ENCODE data around the gene ITGB1BP1.

The ITGB1BP1 gene

DNA sequence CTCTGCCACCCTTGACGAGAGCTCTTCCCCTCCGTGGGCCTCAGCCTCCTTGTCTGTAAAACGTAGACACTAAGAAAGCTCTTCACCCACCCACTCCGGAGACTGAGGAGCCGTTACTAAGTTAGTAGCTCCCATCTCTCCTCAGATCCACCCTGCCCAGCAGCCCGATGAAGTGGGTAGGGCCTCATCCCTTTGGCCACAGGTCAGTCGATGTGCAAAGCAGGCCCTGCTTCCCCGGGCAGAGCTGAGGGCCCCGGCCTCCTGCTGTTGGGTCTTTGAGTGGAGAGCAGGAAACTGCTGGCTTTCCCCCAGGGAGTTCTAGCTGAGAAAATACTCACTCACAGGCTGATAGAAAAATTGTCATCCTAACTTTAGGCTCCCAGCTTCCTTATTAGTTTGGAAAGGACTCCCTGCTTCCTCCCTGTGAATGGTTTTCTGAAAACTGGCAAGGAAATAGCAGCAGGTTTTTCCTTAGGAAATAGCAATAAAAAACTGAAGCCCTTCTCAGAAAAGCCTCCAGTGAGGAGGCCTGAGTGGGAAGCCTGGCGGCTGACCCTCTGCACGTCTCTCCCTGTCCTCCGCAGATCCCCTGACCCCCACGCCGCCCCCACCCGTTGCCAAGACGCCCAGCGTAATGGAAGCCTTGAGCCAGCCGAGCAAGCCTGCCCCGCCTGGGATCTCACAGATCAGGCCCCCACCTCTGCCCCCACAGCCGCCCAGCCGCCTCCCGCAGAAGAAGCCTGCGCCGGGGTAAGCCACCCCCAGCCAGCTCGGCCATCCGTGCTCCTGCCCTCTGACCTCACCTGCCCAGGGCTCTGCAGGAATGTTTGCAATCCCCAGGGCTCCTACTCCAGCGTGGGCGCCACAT, 30.2 kb downstream of the ITGB1BP1 start:
- TF ChIP-seq, protein P1, sequence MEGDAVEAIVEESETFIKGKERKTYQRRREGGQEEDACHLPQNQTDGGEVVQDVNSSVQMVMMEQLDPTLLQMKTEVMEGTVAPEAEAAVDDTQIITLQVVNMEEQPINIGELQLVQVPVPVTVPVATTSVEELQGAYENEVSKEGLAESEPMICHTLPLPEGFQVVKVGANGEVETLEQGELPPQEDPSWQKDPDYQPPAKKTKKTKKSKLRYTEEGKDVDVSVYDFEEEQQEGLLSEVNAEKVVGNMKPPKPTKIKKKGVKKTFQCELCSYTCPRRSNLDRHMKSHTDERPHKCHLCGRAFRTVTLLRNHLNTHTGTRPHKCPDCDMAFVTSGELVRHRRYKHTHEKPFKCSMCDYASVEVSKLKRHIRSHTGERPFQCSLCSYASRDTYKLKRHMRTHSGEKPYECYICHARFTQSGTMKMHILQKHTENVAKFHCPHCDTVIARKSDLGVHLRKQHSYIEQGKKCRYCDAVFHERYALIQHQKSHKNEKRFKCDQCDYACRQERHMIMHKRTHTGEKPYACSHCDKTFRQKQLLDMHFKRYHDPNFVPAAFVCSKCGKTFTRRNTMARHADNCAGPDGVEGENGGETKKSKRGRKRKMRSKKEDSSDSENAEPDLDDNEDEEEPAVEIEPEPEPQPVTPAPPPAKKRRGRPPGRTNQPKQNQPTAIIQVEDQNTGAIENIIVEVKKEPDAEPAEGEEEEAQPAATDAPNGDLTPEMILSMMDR (IDR thresholded peaks at IDR 0.05), result no peak
- H3K36me3 ChIP-seq (ENCODE audit: control insufficient read depth, insufficient read depth, low read length), result no peaks in the 10 kb centered on the region
- H3K4me2 ChIP-seq (ENCODE audit: low read length), result no peak overlapping the region
- no peaks in the 10 kb centered on the region for H3K9me3 ChIP-seq (ENCODE audit: control insufficient read depth, low read length)
- H3K27ac ChIP-seq, result peak overlapping the region; percentile 29
- no peaks in the 10 kb centered on the region for H3K79me2 ChIP-seq
- H3K9ac ChIP-seq, result no peak overlapping the region
- no peak overlapping the region for H2AFZ ChIP-seq
- H3K4me1 ChIP-seq, result no peaks in the 10 kb centered on the region
- no peak overlapping the region for H3K4me3 ChIP-seq (ENCODE audit: low read depth, low read length)
- H3K27me3 ChIP-seq (ENCODE audit: control insufficient read depth, insufficient read depth, low read length), result no peaks in the 10 kb centered on the region

DNA sequence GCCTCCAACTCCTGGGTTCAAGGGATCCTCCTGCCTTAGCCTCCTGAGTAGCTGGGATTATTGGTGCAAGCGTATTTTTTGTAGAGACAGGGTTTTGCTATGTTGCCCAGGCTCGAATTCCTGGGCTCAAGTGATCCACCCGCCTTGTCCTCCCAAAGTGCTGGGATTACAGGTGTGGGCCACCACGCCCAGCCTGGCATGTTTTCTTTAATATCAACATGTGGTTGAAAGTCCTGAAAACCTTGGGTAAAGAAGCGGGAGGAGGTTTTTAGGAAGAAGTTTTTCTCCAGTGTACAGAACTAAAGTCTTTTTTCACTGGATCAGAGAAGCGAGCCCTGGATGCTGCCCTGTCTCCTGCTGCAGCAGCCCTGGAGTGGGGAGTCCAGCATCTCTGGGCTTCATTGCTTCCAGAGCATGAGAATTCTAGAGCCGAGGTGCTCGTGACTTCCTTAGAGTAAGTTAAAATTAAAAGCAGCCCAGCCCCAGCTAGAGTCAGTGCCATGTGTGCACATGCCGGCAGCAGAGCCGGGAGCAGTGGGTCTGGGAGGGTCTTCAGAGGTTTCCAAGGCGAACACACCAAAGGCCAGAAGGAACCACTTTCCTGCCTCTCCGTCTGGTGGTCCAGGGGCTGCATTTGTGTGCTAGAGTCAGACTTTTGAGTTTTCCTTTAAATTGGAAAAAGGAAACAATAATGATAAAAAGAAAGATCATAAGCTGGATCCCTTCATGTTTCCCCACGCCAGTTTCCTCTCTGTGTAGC, 31.2 kb downstream of the ITGB1BP1 start:
- Histone ChIP-seq H3K4me1 (no peaks in the 10 kb centered on the region), H3K4me3 (ENCODE audit: low read depth, low read length) (no peak overlapping the region), H3K79me2 (no peaks in the 10 kb centered on the region), H3K4me2 (ENCODE audit: low read length) (no peak overlapping the region), H3K9ac (no peak overlapping the region), H3K36me3 (ENCODE audit: control insufficient read depth, insufficient read depth, low read length) (no peaks in the 10 kb centered on the region), H3K27me3 (ENCODE audit: control insufficient read depth, insufficient read depth, low read length) (no peaks in the 10 kb centered on the region), H2AFZ (no peak overlapping the region), H3K27ac (no peak overlapping the region), H3K9me3 (ENCODE audit: control insufficient read depth, low read length) (no peaks in the 10 kb centered on the region)
- TF ChIP-seq, protein P1 (IDR thresholded peaks at IDR 0.05), result no peak

DNA sequence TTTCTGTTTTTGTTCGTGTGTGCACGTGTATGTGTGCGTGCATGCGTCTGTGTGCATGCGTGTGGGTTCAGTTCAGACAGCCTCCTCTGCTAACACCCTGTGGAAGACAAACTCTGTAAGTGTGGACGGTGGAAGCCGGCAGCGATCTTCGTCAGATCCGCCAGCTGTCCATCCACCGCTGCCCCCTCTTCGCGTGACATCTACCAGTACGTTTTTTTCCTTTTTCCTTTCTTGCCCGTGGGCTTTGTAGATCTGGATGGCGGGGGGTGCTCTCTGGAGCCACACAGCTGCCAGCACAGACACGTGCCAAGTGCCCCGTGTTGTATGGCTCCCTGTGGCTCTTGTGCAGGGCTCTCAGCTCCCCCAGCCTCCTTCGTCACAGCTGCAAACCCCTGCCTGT, 32.3 kb downstream of the ITGB1BP1 start:
- Histone ChIP-seq H2AFZ (no peak overlapping the region), H3K27me3 (ENCODE audit: control insufficient read depth, insufficient read depth, low read length) (no peaks in the 10 kb centered on the region), H3K79me2 (no peaks in the 10 kb centered on the region), H3K4me1 (no peaks in the 10 kb centered on the region), H3K9me3 (ENCODE audit: control insufficient read depth, low read length) (no peaks in the 10 kb centered on the region), H3K9ac (no peak overlapping the region), H3K36me3 (ENCODE audit: control insufficient read depth, insufficient read depth, low read length) (no peaks in the 10 kb centered on the region), H3K27ac (no peak overlapping the region), H3K4me2 (ENCODE audit: low read length) (no peak overlapping the region), H3K4me3 (ENCODE audit: low read depth, low read length) (no peak overlapping the region)
- TF ChIP-seq, protein P1 (IDR thresholded peaks at IDR 0.05), result no peak

DNA sequence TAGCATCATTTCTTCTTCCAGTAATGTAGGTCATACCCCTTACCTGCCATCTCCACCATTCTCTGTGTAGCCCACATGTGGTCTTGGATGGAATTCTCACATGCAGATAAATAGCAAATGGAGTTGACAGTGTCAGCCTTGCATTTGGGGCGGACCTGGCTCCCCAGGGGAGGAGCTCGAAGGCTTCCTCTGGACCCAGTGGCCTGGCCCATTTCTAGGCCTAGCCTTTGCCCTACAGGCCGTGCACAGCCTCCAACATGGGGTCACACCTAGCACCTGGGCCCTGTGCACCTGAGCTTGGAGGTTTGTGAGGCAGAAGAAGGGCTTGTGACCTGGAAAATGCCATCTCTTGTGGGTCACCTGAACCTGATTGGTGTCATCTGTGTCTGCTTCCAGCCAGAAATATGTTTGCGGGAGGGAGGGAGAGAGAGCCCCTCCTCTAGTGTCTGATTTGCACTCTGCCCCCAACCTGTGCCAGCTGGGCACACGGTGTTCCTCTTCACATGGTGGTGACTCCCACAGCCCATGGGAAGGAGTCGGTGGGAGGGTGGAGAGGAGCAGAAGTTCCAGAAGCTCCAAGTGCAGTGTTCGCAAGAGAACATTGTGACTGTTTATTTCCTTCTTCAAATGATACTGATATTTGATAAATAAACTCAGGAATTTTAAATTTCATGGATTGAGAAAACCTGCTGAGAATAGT, 33.0 kb downstream of the ITGB1BP1 start:
- Histone ChIP-seq H3K27ac (no peak overlapping the region), H2AFZ (no peak overlapping the region), H3K4me3 (ENCODE audit: low read depth, low read length) (no peak overlapping the region), H3K27me3 (ENCODE audit: control insufficient read depth, insufficient read depth, low read length) (no peaks in the 10 kb centered on the region), H3K4me2 (ENCODE audit: low read length) (no peak overlapping the region), H3K36me3 (ENCODE audit: control insufficient read depth, insufficient read depth, low read length) (no peaks in the 10 kb centered on the region), H3K4me1 (no peaks in the 10 kb centered on the region), H3K79me2 (no peaks in the 10 kb centered on the region), H3K9me3 (ENCODE audit: control insufficient read depth, low read length) (no peaks in the 10 kb centered on the region), H3K9ac (no peak overlapping the region)
- TF ChIP-seq, protein P1 (IDR thresholded peaks at IDR 0.05), result no peak

Data from parathyroid adenoma (tissue), 2 donors.